Astrocyte (in vitro differentiated cells and primary cell): Measurements from ENCODE around the gene MROH2A. TPM values are rescaled to one million over a fixed set of nuclear protein-coding genes. Genes with fewer than 3 reads are reported as not detected.

Experiments used
- DNase-seq: peaks from one replicate; pipeline ENCODE4 v3.0.0-alpha.2; 2010; ENCODE audit warnings: low read depth
- FAIRE-seq: peaks from 2 replicates; lab custom pipeline; 2011; peaks lifted over from hg19 to GRCh38; lab: Jason Lieb, UNC
- H2AFZ ChIP-seq: 2 replicates; pipeline ENCODE4 v1.6.0; 2012; ENCODE audit warnings: low read depth, low read length, inconsistent platforms
- H3K27ac ChIP-seq: 2 replicates; pipeline ENCODE4 v1.5.1; 2011; ENCODE audit warnings: low read depth, low read length, inconsistent platforms
- H3K27me3 ChIP-seq: 2 replicates; pipeline ENCODE4 v1.6.0; 2011; ENCODE audit warnings: low read length, inconsistent platforms; ENCODE audit not compliant: insufficient read depth
- H3K36me3 ChIP-seq: 2 replicates; pipeline ENCODE4 v1.5.1; 2011; ENCODE audit warnings: low read length, inconsistent platforms; ENCODE audit not compliant: insufficient read depth
- H3K4me1 ChIP-seq: 2 replicates; pipeline ENCODE4 v1.5.1; 2011; ENCODE audit warnings: low read length, inconsistent platforms; ENCODE audit not compliant: insufficient read depth
- H3K4me2 ChIP-seq: 2 replicates; pipeline ENCODE4 v1.6.0; 2012; ENCODE audit warnings: low read length, inconsistent platforms
- H3K4me3 ChIP-seq: 2 replicates; pipeline ENCODE4 v1.5.1; 2011; ENCODE audit warnings: low read depth, mild to moderate bottlenecking, low read length, inconsistent platforms; ENCODE audit not compliant: insufficient read depth
- H3K79me2 ChIP-seq: 2 replicates; pipeline ENCODE4 v1.6.0; 2012; ENCODE audit warnings: mild to moderate bottlenecking, low read length, inconsistent platforms; ENCODE audit not compliant: insufficient read depth
- H3K9ac ChIP-seq: 2 replicates; pipeline ENCODE4 v1.6.0; 2012; ENCODE audit warnings: mild to moderate bottlenecking, low read length, inconsistent platforms
- H3K9me3 ChIP-seq: 2 replicates; pipeline ENCODE4 v1.5.1; 2012; ENCODE audit warnings: low read depth, mild to moderate bottlenecking, low read length, inconsistent platforms; ENCODE audit not compliant: insufficient read depth
- H4K20me1 ChIP-seq: 2 replicates; pipeline ENCODE4 v1.6.0; 2012; ENCODE audit warnings: low read length, inconsistent platforms; ENCODE audit not compliant: insufficient read depth
- H3K27ac Mint-ChIP-seq: one replicate; pipeline ENCODE4 v1.8.0; 2021; ENCODE audit warnings: mild to moderate bottlenecking, mixed read lengths; ENCODE audit not compliant: unreplicated experiment
- H3K27me3 Mint-ChIP-seq: one replicate; pipeline ENCODE4 v1.8.0; 2021; ENCODE audit warnings: low read depth, mixed read lengths; ENCODE audit not compliant: unreplicated experiment
- H3K36me3 Mint-ChIP-seq: one replicate; pipeline ENCODE4 v1.8.0; 2021; ENCODE audit warnings: low read depth, mixed read lengths; ENCODE audit not compliant: unreplicated experiment
- H3K4me1 Mint-ChIP-seq: one replicate; pipeline ENCODE4 v1.8.0; 2021; ENCODE audit warnings: low read depth, mixed read lengths; ENCODE audit not compliant: unreplicated experiment
- H3K4me3 Mint-ChIP-seq: one replicate; pipeline ENCODE4 v1.8.0; 2021; ENCODE audit warnings: mild to moderate bottlenecking, moderate library complexity, mixed read lengths; ENCODE audit not compliant: unreplicated experiment
- H3K9me3 Mint-ChIP-seq: one replicate; pipeline ENCODE4 v1.8.0; 2021; ENCODE audit warnings: mild to moderate bottlenecking, mixed read lengths; ENCODE audit not compliant: unreplicated experiment
- EZH2 ChIP-seq: IDR thresholded peaks from 2 replicates; pipeline ENCODE4 v1.6.1; 2012; ENCODE audit warnings: mild to moderate bottlenecking, low read length, inconsistent platforms; ENCODE audit not compliant: insufficient read depth
- total RNA-seq: library from RNA; stranded (reverse); gene quantifications from 2 replicates; pipeline ENCODE4 v1.2.1, GENCODE V29; 2021
- TF ChIP-seq, protein P1 (sequence below): IDR thresholded peaks from 2 replicates; pipeline ENCODE4 v1.5.1; 2011; ENCODE audit warnings: low read depth, mild to moderate bottlenecking, inconsistent platforms, low read length, moderate library complexity; ENCODE audit not compliant: insufficient read depth

Gene MROH2A
- total RNA-seq, 1 donor from 2014 or later, result not detected

DNA sequence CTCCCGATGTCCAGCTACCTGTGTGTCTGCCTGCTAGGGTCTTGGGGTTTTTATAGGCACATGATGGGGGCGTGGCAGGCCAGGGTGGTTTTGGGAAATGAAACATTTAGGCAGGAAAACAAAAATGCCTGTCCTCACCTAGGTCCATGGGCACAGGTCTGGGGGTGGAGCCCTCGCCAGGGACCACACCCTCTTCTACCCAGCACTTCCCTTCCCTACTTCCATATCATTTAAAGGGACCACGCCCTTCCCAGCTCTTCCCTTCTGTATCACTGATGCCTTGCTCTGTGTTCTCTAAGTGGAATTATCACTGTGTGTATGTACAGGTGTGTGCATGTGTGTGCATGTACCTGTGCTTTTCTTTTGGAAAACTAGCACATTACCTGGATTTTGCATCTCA is 11.7 kb upstream of the MROH2A start:
- Histone ChIP-seq H3K9ac (no peak overlapping the region), H3K4me2 (no peak overlapping the region), H3K4me1 (peaks cover 12% of the 10 kb centered on the region), H3K9me3 (no peaks in the 10 kb centered on the region), H3K27me3 (no peaks in the 10 kb centered on the region), H3K4me3 (no peak overlapping the region), H3K36me3 (no peaks in the 10 kb centered on the region), H4K20me1 (no peaks in the 10 kb centered on the region), H2AFZ (no peak overlapping the region), H3K79me2 (no peaks in the 10 kb centered on the region), H3K27ac (no peak overlapping the region)
- Mint-ChIP-seq H3K36me3 (no peaks in the 10 kb centered on the region), H3K9me3 (no peaks in the 10 kb centered on the region), H3K4me1 (peaks cover 6% of the 10 kb centered on the region), H3K27ac (no peak overlapping the region), H3K27me3 (peaks cover 2% of the 10 kb centered on the region), H3K4me3 (no peak overlapping the region)
- DNase-seq, result no peak
- no peak for TF ChIP-seq EZH2
- TF ChIP-seq, protein P1, sequence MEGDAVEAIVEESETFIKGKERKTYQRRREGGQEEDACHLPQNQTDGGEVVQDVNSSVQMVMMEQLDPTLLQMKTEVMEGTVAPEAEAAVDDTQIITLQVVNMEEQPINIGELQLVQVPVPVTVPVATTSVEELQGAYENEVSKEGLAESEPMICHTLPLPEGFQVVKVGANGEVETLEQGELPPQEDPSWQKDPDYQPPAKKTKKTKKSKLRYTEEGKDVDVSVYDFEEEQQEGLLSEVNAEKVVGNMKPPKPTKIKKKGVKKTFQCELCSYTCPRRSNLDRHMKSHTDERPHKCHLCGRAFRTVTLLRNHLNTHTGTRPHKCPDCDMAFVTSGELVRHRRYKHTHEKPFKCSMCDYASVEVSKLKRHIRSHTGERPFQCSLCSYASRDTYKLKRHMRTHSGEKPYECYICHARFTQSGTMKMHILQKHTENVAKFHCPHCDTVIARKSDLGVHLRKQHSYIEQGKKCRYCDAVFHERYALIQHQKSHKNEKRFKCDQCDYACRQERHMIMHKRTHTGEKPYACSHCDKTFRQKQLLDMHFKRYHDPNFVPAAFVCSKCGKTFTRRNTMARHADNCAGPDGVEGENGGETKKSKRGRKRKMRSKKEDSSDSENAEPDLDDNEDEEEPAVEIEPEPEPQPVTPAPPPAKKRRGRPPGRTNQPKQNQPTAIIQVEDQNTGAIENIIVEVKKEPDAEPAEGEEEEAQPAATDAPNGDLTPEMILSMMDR, result no peak
- FAIRE-seq, result no peak

DNA sequence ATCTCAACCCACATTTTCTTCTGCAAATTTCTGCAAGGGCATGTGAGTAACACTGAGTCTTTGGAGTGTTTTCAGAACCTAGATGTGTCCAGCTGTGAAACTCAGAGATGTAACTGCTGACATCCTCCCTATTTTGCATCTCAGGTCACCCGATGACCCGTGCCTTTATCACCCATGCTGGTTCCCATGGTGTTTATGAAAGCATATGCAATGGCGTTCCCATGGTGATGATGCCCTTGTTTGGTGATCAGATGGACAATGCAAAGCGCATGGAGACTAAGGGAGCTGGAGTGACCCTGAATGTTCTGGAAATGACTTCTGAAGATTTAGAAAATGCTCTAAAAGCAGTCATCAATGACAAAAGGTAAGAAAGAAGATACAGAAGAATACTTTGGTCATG is 10.1 kb upstream of the MROH2A start:
- H3K4me3 ChIP-seq, result no peak overlapping the region
- peaks cover 6% of the 10 kb centered on the region for H3K4me1 Mint-ChIP-seq
- no peak overlapping the region for H3K9ac ChIP-seq
- no peaks in the 10 kb centered on the region for H3K27me3 ChIP-seq
- peaks cover 2% of the 10 kb centered on the region for H3K27me3 Mint-ChIP-seq
- TF ChIP-seq, protein P1, result no peak
- TF ChIP-seq EZH2, result no peak
- no peak overlapping the region for H3K27ac Mint-ChIP-seq
- H2AFZ ChIP-seq, result no peak overlapping the region
- H3K9me3 Mint-ChIP-seq, result no peaks in the 10 kb centered on the region
- H3K79me2 ChIP-seq, result no peaks in the 10 kb centered on the region
- H3K9me3 ChIP-seq, result no peaks in the 10 kb centered on the region
- H3K36me3 ChIP-seq, result no peaks in the 10 kb centered on the region
- no peak overlapping the region for H3K4me2 ChIP-seq
- no peak overlapping the region for H3K4me3 Mint-ChIP-seq
- H4K20me1 ChIP-seq, result no peaks in the 10 kb centered on the region
- H3K4me1 ChIP-seq, result peaks cover 12% of the 10 kb centered on the region
- no peak for DNase-seq
- no peaks in the 10 kb centered on the region for H3K36me3 Mint-ChIP-seq
- no peak overlapping the region for H3K27ac ChIP-seq
- FAIRE-seq, result no peak

DNA sequence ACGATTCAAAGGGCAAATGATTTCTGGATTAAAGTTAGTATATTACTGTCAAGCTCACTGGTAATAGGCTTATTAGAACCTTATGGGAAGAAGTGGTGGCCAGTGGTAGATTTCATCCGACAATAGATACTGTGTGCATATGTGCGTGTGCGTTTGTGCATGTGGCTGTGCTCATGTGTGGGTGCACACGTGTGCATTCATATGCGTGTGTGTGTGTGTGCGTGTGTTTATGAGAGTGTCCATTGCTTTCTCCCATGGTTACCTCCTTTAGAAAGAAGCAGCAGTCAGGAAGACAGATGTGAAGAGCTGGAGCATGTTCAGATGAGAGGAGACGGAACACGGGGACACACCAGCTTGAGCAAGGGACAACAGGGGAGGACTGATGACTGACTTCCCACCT is 8.9 kb upstream of the MROH2A start:
- no peaks in the 10 kb centered on the region for H3K9me3 Mint-ChIP-seq
- no peak overlapping the region for H2AFZ ChIP-seq
- H3K27me3 Mint-ChIP-seq, result peaks cover 2% of the 10 kb centered on the region
- peaks cover 3% of the 10 kb centered on the region for H3K4me1 Mint-ChIP-seq
- no peak overlapping the region for H3K27ac Mint-ChIP-seq
- no peak overlapping the region for H3K4me3 Mint-ChIP-seq
- no peak overlapping the region for H3K4me3 ChIP-seq
- H3K27ac ChIP-seq, result no peak overlapping the region
- FAIRE-seq, result no peak
- no peaks in the 10 kb centered on the region for H3K9me3 ChIP-seq
- H3K79me2 ChIP-seq, result no peaks in the 10 kb centered on the region
- no peaks in the 10 kb centered on the region for H4K20me1 ChIP-seq
- DNase-seq, result no peak
- H3K4me1 ChIP-seq, result peaks cover 6% of the 10 kb centered on the region
- no peak for TF ChIP-seq EZH2
- TF ChIP-seq, protein P1, result no peak
- H3K36me3 Mint-ChIP-seq, result no peaks in the 10 kb centered on the region
- no peaks in the 10 kb centered on the region for H3K27me3 ChIP-seq
- H3K9ac ChIP-seq, result no peak overlapping the region
- no peak overlapping the region for H3K4me2 ChIP-seq
- no peaks in the 10 kb centered on the region for H3K36me3 ChIP-seq
